22Rv1 (cell line): ENCODE data around the gene NOS3.

Experiments used
- H3K27ac ChIP-seq: fragments of 450-650 bp; 2 replicates; pipeline ENCODE4 v1.5.1; 2017
- CTCF ChIP-seq: fragments of 450-650 bp; IDR thresholded peaks from 2 replicates; pipeline ENCODE4 v1.5.1; 2017; ENCODE audit warnings: mild to moderate bottlenecking
- ZFX ChIP-seq: fragments of 450-650 bp; IDR thresholded peaks from 2 replicates; pipeline ENCODE4 v1.6.1; 2017; ENCODE audit warnings: antibody characterized with exemption, borderline replicate concordance

Gene NOS3

GRCh38 chr7:150954201-150954985, 36.4 kb upstream of the NOS3 start:
- H3K27ac ChIP-seq: no peak overlapping the region
- TF ChIP-seq ZFX: no peak
- no peak for TF ChIP-seq CTCF

GRCh38 chr7:150954986-150955518, 35.8 kb upstream of the NOS3 start:
- TF ChIP-seq CTCF (no peak), ZFX (no peak)
- H3K27ac ChIP-seq: no peak overlapping the region

GRCh38 chr7:150955519-150956394, 35.1 kb upstream of the NOS3 start:
- no peak overlapping the region for H3K27ac ChIP-seq
- TF ChIP-seq CTCF: no peak
- TF ChIP-seq ZFX: no peak

- H3K27ac ChIP-seq: no peak overlapping the region
- no peak for TF ChIP-seq CTCF
- TF ChIP-seq ZFX: no peak
These were observed 34.3 kb upstream of the NOS3 start for GRCh38 chr7:150956395-150957132.

GRCh38 chr7:150957133-150958020, 33.4 kb upstream of the NOS3 start:
- TF ChIP-seq CTCF: no peak
- TF ChIP-seq ZFX: no peak
- H3K27ac ChIP-seq: no peak overlapping the region

- TF ChIP-seq ZFX (no peak), CTCF (no peak)
- H3K27ac ChIP-seq: no peak overlapping the region
These were observed 32.7 kb upstream of the NOS3 start for GRCh38 chr7:150958062-150958552.
